ENCODE results near the gene NR3C1.

Gene NR3C1

DNA sequence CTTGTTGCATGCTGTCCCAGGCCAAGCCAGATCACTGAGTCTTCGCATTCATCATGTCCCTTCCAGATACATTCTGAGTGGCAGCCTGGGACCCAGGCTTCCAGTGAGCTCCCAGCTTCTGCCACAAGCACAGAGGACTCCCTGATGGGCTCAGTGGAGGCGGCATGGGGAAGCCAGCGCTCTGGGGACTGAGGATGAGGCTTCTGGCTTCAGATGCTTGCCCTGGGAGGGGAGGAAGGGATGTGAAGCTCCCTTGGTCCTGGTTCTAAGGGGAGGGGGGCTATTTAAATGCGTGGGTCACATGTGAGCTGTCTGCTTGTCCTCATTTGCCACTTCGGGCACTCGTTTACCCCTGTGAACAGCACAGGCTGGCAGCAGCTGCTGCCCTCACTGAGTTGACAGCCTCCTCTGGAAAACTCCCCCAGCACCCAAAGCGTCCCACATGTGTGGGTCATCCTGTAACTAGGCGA lies 174.0 kb downstream of the NR3C1 start:
- no peak for DNase-seq

DNA sequence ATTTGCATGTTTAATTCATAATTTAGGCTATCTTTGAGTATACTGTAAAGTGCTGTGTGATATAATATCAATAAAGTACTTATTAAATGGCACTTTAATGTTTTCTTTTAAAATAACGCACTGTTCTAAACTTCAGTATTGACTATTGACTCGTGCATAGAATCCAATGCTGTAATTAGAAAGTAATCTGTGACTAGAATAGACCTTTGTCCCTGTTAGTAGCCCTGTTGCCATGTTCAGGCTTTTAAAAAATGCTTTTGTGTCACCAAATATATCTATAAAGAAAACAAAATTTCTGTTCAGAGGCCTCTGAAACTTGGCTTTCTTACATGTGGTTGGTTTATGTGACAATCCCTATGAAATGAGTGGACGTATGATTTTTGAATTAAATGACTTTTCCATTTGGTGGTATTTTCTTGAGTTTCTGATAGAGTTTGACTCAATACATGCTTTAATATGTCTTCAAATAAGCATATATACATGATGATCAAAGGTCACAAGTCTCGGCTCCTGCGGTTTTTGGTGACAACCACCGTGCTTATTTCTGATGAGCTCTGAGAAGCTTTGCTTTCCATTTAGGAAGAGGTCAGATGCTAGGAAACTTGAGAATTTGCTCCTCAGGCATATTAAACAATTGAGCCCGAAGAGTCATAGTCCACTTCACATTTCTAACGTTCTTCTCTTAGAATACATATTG lies 174.7 kb downstream of the NR3C1 start:
- DNase-seq = peak in 1 of 4 experiments; percentile 3

Measured in activated CD4-positive, CD25-positive, alpha-beta regulatory T cell (primary cell).